Fibroblast of the conjunctiva (primary cell): Measurements from ENCODE around the gene SCP2D1.

Experiments
- DNase-seq: peaks from one replicate; pipeline ENCODE4 v3.0.0-alpha.2; 2010; ENCODE audit warnings: low read depth

The SCP2D1 gene

GRCh38 chr20:18815194-18815942 is 1.8 kb downstream of the SCP2D1 start:
- no peak for DNase-seq

- no peak for DNase-seq
Observed at GRCh38 chr20:18822832-18823231, 9.2 kb downstream of the SCP2D1 start.

- no peak for DNase-seq
Observed at GRCh38 chr20:18831830-18832499, 18.4 kb downstream of the SCP2D1 start.

- DNase-seq, result no peak
Observed at GRCh38 chr20:18832546-18833200, 19.1 kb downstream of the SCP2D1 start.

- no peak for DNase-seq
Observed at GRCh38 chr20:18835466-18836256, 22.1 kb downstream of the SCP2D1 start.

- DNase-seq, result no peak
Observed at GRCh38 chr20:18837718-18838117, 24.1 kb downstream of the SCP2D1 start.

- DNase-seq, result no peak
Observed at GRCh38 chr20:18839507-18840247, 26.1 kb downstream of the SCP2D1 start.

- DNase-seq, result no peak
Observed at GRCh38 chr20:18840248-18840645, 26.7 kb downstream of the SCP2D1 start.

GRCh38 chr20:18845017-18845416 is 31.4 kb downstream of the SCP2D1 start:
- DNase-seq, result no peak

GRCh38 chr20:18847226-18847755 is 33.7 kb downstream of the SCP2D1 start:
- no peak for DNase-seq

GRCh38 chr20:18849131-18849530 is 35.5 kb downstream of the SCP2D1 start:
- no peak for DNase-seq

GRCh38 chr20:18851629-18852028 is 38.0 kb downstream of the SCP2D1 start:
- DNase-seq, result no peak

- no peak for DNase-seq
Observed at GRCh38 chr20:18852318-18852717, 38.7 kb downstream of the SCP2D1 start.

GRCh38 chr20:18853216-18853615 is 39.6 kb downstream of the SCP2D1 start:
- no peak for DNase-seq

- no peak for DNase-seq
Observed at GRCh38 chr20:18853946-18854646, 40.5 kb downstream of the SCP2D1 start.

GRCh38 chr20:18855882-18856281 is 42.3 kb downstream of the SCP2D1 start:
- DNase-seq, result no peak

- DNase-seq, result no peak
Observed at GRCh38 chr20:18856873-18857272, 43.3 kb downstream of the SCP2D1 start.

- DNase-seq, result no peak
Observed at GRCh38 chr20:18857640-18858039, 44.1 kb downstream of the SCP2D1 start.

GRCh38 chr20:18858816-18859215 is 45.2 kb downstream of the SCP2D1 start:
- no peak for DNase-seq
